Urinary bladder (tissue), 4 donors: ENCODE results near the gene TTLL11. TPM values are rescaled to one million over a fixed set of nuclear protein-coding genes. Genes with fewer than 3 reads are reported as not detected.

Experiments used
- DNase-seq: peaks from one replicate; pipeline ENCODE4 v3.0.0-alpha.2; 2015; ENCODE audit errors: extremely low spot score
- H3K27ac ChIP-seq: one replicate; pipeline ENCODE4 v1.5.1; 2013; ENCODE audit warnings: low read depth, mild to moderate bottlenecking, moderate library complexity
- H3K36me3 ChIP-seq: one replicate; pipeline ENCODE4 v1.6.1; 2013; ENCODE audit warnings: mild to moderate bottlenecking, moderate library complexity; ENCODE audit not compliant: insufficient read depth
- H3K4me1 ChIP-seq: one replicate; pipeline ENCODE4 v1.6.1; 2013; ENCODE audit warnings: mild to moderate bottlenecking, moderate library complexity; ENCODE audit not compliant: insufficient read depth
- H3K4me3 ChIP-seq: one replicate; pipeline ENCODE4 v1.5.1; 2013; ENCODE audit warnings: low read depth, low read length
- WGBS: extraction: QIAGEN DNeasy Blood & Tissue Kit; methylation state at CpG from one replicate; pipeline ENCODE4 v1.1.7; 2013; 5-methylcytosine and 5-hydroxymethylcytosine counted together
- polyA plus RNA-seq: library from polyadenylated mRNA; stranded (reverse); fragments of 200-250 nt; gene quantifications from one replicate; pipeline ENCODE4 v1.2.3, GENCODE V29; 2013
- total RNA-seq: library from RNA; depleted of rRNA; stranded (reverse); fragments of >200 nt; gene quantifications from one replicate; pipeline ENCODE4 v1.2.3, GENCODE V29; 2014
- donor health status: healthy with polysubstance abuse.
- donor health status: healthy.

The TTLL11 gene
- total and polyA plus RNA-seq, 2 donors = 12.8 to 14.4 TPM

GRCh38 chr9:121790841-121791240 is 302.3 kb downstream of the TTLL11 start:
- Histone ChIP-seq H3K4me1 (no peaks in the 10 kb centered on the region), H3K36me3 (no peaks in the 10 kb centered on the region), H3K27ac (no peak overlapping the region), H3K4me3 (no peak overlapping the region)
- 72% methylated on average over 9 of the region's 14 CpGs for WGBS
- no peak for DNase-seq

- no peaks in the 10 kb centered on the region for H3K4me1 ChIP-seq
- no peak overlapping the region for H3K27ac ChIP-seq
- no peak overlapping the region for H3K4me3 ChIP-seq
- WGBS = 90% methylated on average over 15 of the region's 15 CpGs
- H3K36me3 ChIP-seq = no peaks in the 10 kb centered on the region
- no peak for DNase-seq
Observed at GRCh38 chr9:121788686-121789366, 304.3 kb downstream of the TTLL11 start.

GRCh38 chr9:121786998-121787422 is 306.1 kb downstream of the TTLL11 start:
- no peak overlapping the region for H3K27ac ChIP-seq
- H3K4me1 ChIP-seq = no peaks in the 10 kb centered on the region
- no peak for DNase-seq
- H3K4me3 ChIP-seq = no peak overlapping the region
- WGBS = 81% methylated on average over 8 of the region's 8 CpGs
- no peaks in the 10 kb centered on the region for H3K36me3 ChIP-seq

GRCh38 chr9:121786543-121786948 is 306.6 kb downstream of the TTLL11 start:
- WGBS = 90% methylated on average over 5 of the region's 5 CpGs
- no peaks in the 10 kb centered on the region for H3K4me1 ChIP-seq
- H3K27ac ChIP-seq = no peak overlapping the region
- H3K36me3 ChIP-seq = peaks cover 3% of the 10 kb centered on the region
- no peak overlapping the region for H3K4me3 ChIP-seq
- DNase-seq = no peak

GRCh38 chr9:121785673-121786542 is 307.2 kb downstream of the TTLL11 start:
- no peak for DNase-seq

GRCh38 chr9:121784731-121785411 is 308.2 kb downstream of the TTLL11 start:
- no peak overlapping the region for H3K4me3 ChIP-seq
- peaks cover 5% of the 10 kb centered on the region for H3K36me3 ChIP-seq
- WGBS = 72% methylated on average over 17 of the region's 17 CpGs
- H3K4me1 ChIP-seq = no peaks in the 10 kb centered on the region
- DNase-seq = no peak
- no peak overlapping the region for H3K27ac ChIP-seq

More at GRCh38 chr9:121785673-121786542, 307.2 kb downstream of the TTLL11 start:
- Histone ChIP-seq H3K27ac (no peak overlapping the region), H3K4me1 (no peaks in the 10 kb centered on the region), H3K36me3 (peaks cover 5% of the 10 kb centered on the region), H3K4me3 (no peak overlapping the region)
- WGBS = 87% methylated on average over 11 of the region's 11 CpGs

- no peak overlapping the region for H3K4me3 ChIP-seq
- 75% methylated on average over 26 of the region's 26 CpGs for WGBS
- DNase-seq = no peak
- H3K4me1 ChIP-seq = no peaks in the 10 kb centered on the region
- H3K36me3 ChIP-seq = peaks cover 5% of the 10 kb centered on the region
- no peak overlapping the region for H3K27ac ChIP-seq
Observed at GRCh38 chr9:121783521-121784507, 309.3 kb downstream of the TTLL11 start.

GRCh38 chr9:121783111-121783510 is 310.0 kb downstream of the TTLL11 start:
- Histone ChIP-seq H3K36me3 (peaks cover 5% of the 10 kb centered on the region), H3K4me1 (no peaks in the 10 kb centered on the region), H3K27ac (no peak overlapping the region), H3K4me3 (no peak overlapping the region)
- DNase-seq = no peak
- 88% methylated on average over 2 of the region's 2 CpGs for WGBS

- WGBS = 94% methylated on average over 17 of the region's 17 CpGs
- H3K4me1 ChIP-seq = no peaks in the 10 kb centered on the region
- peaks cover 5% of the 10 kb centered on the region for H3K36me3 ChIP-seq
- H3K27ac ChIP-seq = no peak overlapping the region
- H3K4me3 ChIP-seq = no peak overlapping the region
- DNase-seq = no peak
Observed at GRCh38 chr9:121782514-121783110, 310.5 kb downstream of the TTLL11 start.

- peaks cover 5% of the 10 kb centered on the region for H3K36me3 ChIP-seq
- no peak overlapping the region for H3K4me3 ChIP-seq
- no peaks in the 10 kb centered on the region for H3K4me1 ChIP-seq
- no peak overlapping the region for H3K27ac ChIP-seq
- 96% methylated on average over 17 of the region's 17 CpGs for WGBS
- no peak for DNase-seq
Observed at GRCh38 chr9:121781701-121782464, 311.2 kb downstream of the TTLL11 start.

- Histone ChIP-seq H3K4me3 (no peak overlapping the region), H3K27ac (no peak overlapping the region), H3K4me1 (no peaks in the 10 kb centered on the region), H3K36me3 (peaks cover 9% of the 10 kb centered on the region)
- WGBS = 93% methylated on average over 8 of the region's 8 CpGs
- no peak for DNase-seq
Observed at GRCh38 chr9:121781145-121781548, 312.0 kb downstream of the TTLL11 start.
